Endothelial cell of umbilical vein (primary cell): ENCODE measurements around the gene LMO7. TPM values are rescaled to one million over a fixed set of nuclear protein-coding genes. Genes with fewer than 3 reads are reported as not detected.

Experiments
- BruUV-seq: library from RNA; stranded (reverse); fragments of 400-500 nt; replicated peaks from 2 replicates; lab custom pipeline; 2021; lab: Mats Ljungman, UMichigan
- CTCF ChIA-PET: fragments of 300-600, 350-600 bp; sonication (Branson Sonifier 250); formaldehyde crosslinking; loops from one replicate; lab custom pipeline; 2021; ENCODE audit warnings: antibody characterized with exemption, inconsistent platforms; lab: Charles Lee
- POLR2A ChIA-PET: fragments of 300-600, 350-600 bp; sonication (Branson Sonifier 250); formaldehyde crosslinking; loops from one replicate; lab custom pipeline; 2021; ENCODE audit warnings: antibody characterized with exemption, inconsistent platforms; lab: Charles Lee
- DNase-seq: peaks from one replicate; pipeline ENCODE4 v3.0.0-alpha.2; 2011; ENCODE audit warnings: low read depth, low spot score
- FAIRE-seq: peaks from 2 replicates; lab custom pipeline; 2011; peaks lifted over from hg19 to GRCh38; lab: Jason Lieb, UNC
- H2AFZ ChIP-seq: 2 replicates; pipeline ENCODE4 v1.6.0; 2012; ENCODE audit warnings: low read depth, low read length, control low read depth, inconsistent platforms
- H3K27ac ChIP-seq: 2 replicates; pipeline ENCODE4 v1.5.1; 2011; ENCODE audit warnings: low read depth, mild to moderate bottlenecking, control low read depth, low read length, moderate library complexity; ENCODE audit not compliant: insufficient read depth
- H3K27me3 ChIP-seq, 2 experiments: 2 replicates each; pipeline versions ENCODE4 v1.6.0 to v1.6.1; 2011; ENCODE audit warnings: low read length in 2 of 2, mixed read lengths in 1 of 2; ENCODE audit not compliant: control insufficient read depth in 2 of 2, insufficient read depth in 2 of 2
- H3K36me3 ChIP-seq, 2 experiments: 2 replicates in 1 of 2; 3 replicates in 1 of 2; pipeline ENCODE4 v1.5.1; 2011; ENCODE audit warnings: low read length in 2 of 2, mild to moderate bottlenecking in 1 of 2, moderate library complexity in 1 of 2; ENCODE audit not compliant: control insufficient read depth in 2 of 2, insufficient read depth in 2 of 2; ENCODE audit errors: extremely low read depth in 1 of 2
- H3K4me1 ChIP-seq: 3 replicates; pipeline ENCODE4 v1.5.1; 2011; ENCODE audit warnings: mild to moderate bottlenecking, low read length; ENCODE audit not compliant: control insufficient read depth, insufficient read depth; ENCODE audit errors: extremely low read depth
- H3K4me2 ChIP-seq: 2 replicates; pipeline ENCODE4 v1.6.1; 2011; ENCODE audit warnings: low read length, control low read depth, mixed read lengths; ENCODE audit not compliant: insufficient read depth
- H3K4me3 ChIP-seq, 3 experiments: fragments of 200-600 bp in 1 of 3; sonication (generic), shearing (Covaris generic) in 1 of 3; replicated peaks in 1 of 3; 2 replicates each; pipeline ENCODE4 v1.5.1; 2011 to 2016; ENCODE audit warnings: control low read depth in 3 of 3, low read length in 3 of 3, mild to moderate bottlenecking in 2 of 3, inconsistent platforms in 1 of 3, low read depth in 1 of 3, moderate library complexity in 1 of 3; ENCODE audit not compliant: insufficient read depth in 1 of 3
- H3K79me2 ChIP-seq: 2 replicates; pipeline ENCODE4 v1.6.0; 2012; ENCODE audit warnings: low read length, inconsistent platforms; ENCODE audit not compliant: control insufficient read depth, insufficient read depth
- H3K9ac ChIP-seq: replicated peaks from 2 replicates; pipeline ENCODE3; 2011; ENCODE audit warnings: low read length, control low read depth; ENCODE audit not compliant: insufficient read depth; ENCODE audit errors: extremely low read depth
- H3K9me1 ChIP-seq: replicated peaks from 3 replicates; pipeline ENCODE4 v1.6.0; 2011; ENCODE audit warnings: mild to moderate bottlenecking, low read length; ENCODE audit not compliant: control insufficient read depth, insufficient read depth; ENCODE audit errors: extremely low read depth
- H3K9me3 ChIP-seq: replicated peaks from 2 replicates; pipeline ENCODE4 v1.5.1; 2012; ENCODE audit warnings: low read length, inconsistent platforms; ENCODE audit not compliant: control insufficient read depth, insufficient read depth
- H4K20me1 ChIP-seq: replicated peaks from 2 replicates; pipeline ENCODE3; 2011; ENCODE audit warnings: mild to moderate bottlenecking, low read length; ENCODE audit not compliant: control insufficient read depth, insufficient read depth; ENCODE audit errors: extremely low read depth
- CTCF ChIP-seq, 2 donors: IDR thresholded peaks; 1 replicate in 1 of 2; 2 replicates in 1 of 2; pipeline ENCODE4 v1.5.1; 2011; ENCODE audit warnings: low read length in 2 of 2, mild to moderate bottlenecking in 2 of 2, moderate library complexity in 2 of 2, control low read depth in 1 of 2, inconsistent platforms in 1 of 2, low read depth in 1 of 2; ENCODE audit not compliant: insufficient read depth in 1 of 2; ENCODE audit errors: extremely low read depth in 1 of 2
- JUN ChIP-seq: IDR thresholded peaks from 2 replicates; pipeline ENCODE4 v1.6.1; 2011; ENCODE audit warnings: borderline replicate concordance, low read depth; ENCODE audit not compliant: insufficient read length, insufficient read depth
- MAX ChIP-seq: IDR thresholded peaks from 2 replicates; pipeline ENCODE4 v1.6.1; 2011; ENCODE audit not compliant: insufficient read depth, insufficient read length
- MYC ChIP-seq: IDR thresholded peaks from one replicate; pipeline ENCODE4 v1.6.1; 2011; ENCODE audit warnings: mild to moderate bottlenecking, low read depth, low read length
- POLR2A ChIP-seq: IDR thresholded peaks from 2 replicates; pipeline ENCODE4 v1.6.1; 2012; ENCODE audit warnings: low read depth, mild to moderate bottlenecking, control low read depth, low read length
- POLR2AphosphoS5 ChIP-seq: IDR thresholded peaks from 2 replicates; pipeline ENCODE4 v1.6.1; 2012; ENCODE audit warnings: low read depth, mild to moderate bottlenecking, control low read depth, low read length, moderate library complexity; ENCODE audit not compliant: insufficient read depth
- dilution Hi-C: fragments of 300-500 bp; cut with MboI; formaldehyde crosslinking; loops from one replicate; pipeline ENCODE4 v1.15.0; 2019; ENCODE audit warnings: low sequenced_read_pairs; ENCODE audit not compliant: extremely low pct_ligation_motif_present
- intact Hi-C: fragments of 100-400 bp; cut with micrococcal nuclease; formaldehyde crosslinking; loops from one replicate; pipeline ENCODE4 v1.10.0; 2022
- polyA plus RNA-seq, 4 experiments: library from polyadenylated mRNA; depleted of rRNA in 3 of 4; stranded (reverse) in 3 of 4; unstranded in 1 of 4; fragments of >200 nt; gene quantifications; 2 replicates each; pipeline versions ENCODE4 v1.2.1 to v1.2.3, GENCODE V29; 2011 to 2012; ENCODE audit warnings: missing spikeins in 1 of 4
- total RNA-seq: library from RNA; stranded (reverse); gene quantifications from 2 replicates; pipeline ENCODE4 v1.2.3, GENCODE V29; 2021

Gene LMO7
- total and polyA plus RNA-seq, 2 donors (not counting 3 experiments of a cell fraction or from before 2014, with no cell fraction given) = 10.5 to 21.1 TPM

GRCh38 chr13:75870397-75870903, 234.3 kb downstream of the LMO7 start:
- peak; percentile 43 for FAIRE-seq
- no peaks in the 10 kb centered on the region for H3K79me2 ChIP-seq
- peak overlapping the region; percentile 84 for H2AFZ ChIP-seq
- no peaks in the 10 kb centered on the region for H4K20me1 ChIP-seq
- BruUV-seq = no TSS peak
- DNase-seq = peak; percentile 36
- intact Hi-C loops = loop anchor here (1.0 to 10.0 kb wide), 5 partner anchors 108 to 1033 kb away; no protein-coding TSS in a partner anchor
- H3K4me3 ChIP-seq = peak overlapping the region; percentile 28 to 74 (median 37)
- ChIA-PET CTCF (interaction anchor here (0.6 to 5.1 kb wide), 33 partner anchors 9 to 1132 kb away, joined by 3 to 134 read pairs (median 4); no protein-coding TSS in a partner anchor), POLR2A (no interaction called here)
- H3K9ac ChIP-seq = peak overlapping the region; percentile 63
- no peaks in the 10 kb centered on the region for H3K9me1 ChIP-seq
- H3K4me1 ChIP-seq = peaks cover 4% of the 10 kb centered on the region
- peak overlapping the region; percentile 87 for H3K4me2 ChIP-seq
- H3K27ac ChIP-seq = no peak overlapping the region
- TF ChIP-seq MAX = no peak
- no peak for TF ChIP-seq MYC
- no peak for TF ChIP-seq JUN
- no peak for TF ChIP-seq POLR2AphosphoS5
- TF ChIP-seq CTCF (IDR thresholded peaks at IDR 0.05; ENCODE audit: extremely low read depth in 1 of 2, insufficient read depth in 1 of 2, low read depth in 1 of 2, low read length in 2 of 2) = peak; percentile 58 to 59
- TF ChIP-seq POLR2A = no peak
- no peaks in the 10 kb centered on the region for H3K9me3 ChIP-seq
- no peaks in the 10 kb centered on the region for H3K36me3 ChIP-seq
- dilution Hi-C loops = no loop called here
- peaks cover 0 to 2% of the 10 kb centered on the region in 2 experiments for H3K27me3 ChIP-seq
